Measurements from ENCODE around the gene APOOL. TPM values are rescaled to one million over a fixed set of nuclear protein-coding genes. Genes with fewer than 3 reads are reported as not detected.
"Not testable (repeated sequence)": the region's sequence is repeated elsewhere in the genome, so short reads cannot be mapped to it uniquely, and the experiment has no call there.

Gene APOOL
- 5.3 TPM for total RNA-seq

GRCh38 chrX:85003655-85004244, at the start of gene APOOL:
Gene APOOL, plus strand, starts transcription at chrX:85003877. Its CDS starts 36 bp downstream, at chrX:85003913.
- FAIRE-seq (no peak), DNase-seq (ENCODE audit: low spot score in 2 of 2) (peak; percentile 14 to 45)

GRCh38 chrX:84956304-84956703, 47.4 kb upstream of the APOOL start:
- no peak for FAIRE-seq
- no peak for DNase-seq (ENCODE audit: low spot score in 2 of 2)

- FAIRE-seq (no peak), DNase-seq (ENCODE audit: low spot score in 2 of 2) (no peak)
Measured at GRCh38 chrX:84974803-84975202, 28.9 kb upstream of the APOOL start.

- not testable (repeated sequence) for FAIRE-seq; DNase-seq (ENCODE audit: low spot score in 2 of 2)
Measured at GRCh38 chrX:84991739-84992138, 11.9 kb upstream of the APOOL start.

GRCh38 chrX:84993150-84993549, 10.5 kb upstream of the APOOL start:
- FAIRE-seq (no peak), DNase-seq (ENCODE audit: low spot score in 2 of 2) (no peak)

- no peak for FAIRE-seq
- DNase-seq (ENCODE audit: low spot score in 2 of 2), result no peak
Measured at GRCh38 chrX:85001344-85001743, 2.3 kb upstream of the APOOL start.

GRCh38 chrX:85004255-85004654, 578 bp downstream of the APOOL start:
- no peak for FAIRE-seq

GRCh38 chrX:85012098-85012497, 8.4 kb downstream of the APOOL start:
- DNase-seq (ENCODE audit: low spot score in 2 of 2), result no peak
- FAIRE-seq, result no peak

More at GRCh38 chrX:85004255-85004654, 578 bp downstream of the APOOL start:
- DNase-seq (ENCODE audit: low spot score in 2 of 2), result no peak

GRCh38 chrX:85015351-85015750, 11.7 kb downstream of the APOOL start:
- not testable (repeated sequence) for DNase-seq (ENCODE audit: low spot score in 2 of 2); FAIRE-seq

- no peak for FAIRE-seq
- DNase-seq (ENCODE audit: low spot score in 2 of 2), result no peak
Measured at GRCh38 chrX:85017721-85018120, 14.0 kb downstream of the APOOL start.

- FAIRE-seq, result no peak
Measured at GRCh38 chrX:85018471-85018870, 14.8 kb downstream of the APOOL start.

GRCh38 chrX:85020216-85020615, 16.5 kb downstream of the APOOL start:
- FAIRE-seq (no peak), DNase-seq (ENCODE audit: low spot score in 2 of 2) (no peak)

More at GRCh38 chrX:85018471-85018870, 14.8 kb downstream of the APOOL start:
- DNase-seq (ENCODE audit: low spot score in 2 of 2), result no peak

GRCh38 chrX:85024044-85024443, 20.4 kb downstream of the APOOL start:
- DNase-seq (ENCODE audit: low spot score in 2 of 2) (no peak), FAIRE-seq (no peak)

- FAIRE-seq, result no peak
- no peak for DNase-seq (ENCODE audit: low spot score in 2 of 2)
Measured at GRCh38 chrX:85024562-85024961, 20.9 kb downstream of the APOOL start.

GRCh38 chrX:85026170-85026569, 22.5 kb downstream of the APOOL start:
- FAIRE-seq, result no peak

GRCh38 chrX:85029043-85029442, 25.4 kb downstream of the APOOL start:
- no peak for FAIRE-seq
- DNase-seq (ENCODE audit: low spot score in 2 of 2), result no peak

More at GRCh38 chrX:85026170-85026569, 22.5 kb downstream of the APOOL start:
- DNase-seq (ENCODE audit: low spot score in 2 of 2), result no peak

GRCh38 chrX:85031505-85031904, 27.8 kb downstream of the APOOL start:
- no peak for DNase-seq (ENCODE audit: low spot score in 2 of 2)
- no peak for FAIRE-seq

GRCh38 chrX:85037114-85037513, 33.4 kb downstream of the APOOL start:
- DNase-seq (ENCODE audit: low spot score in 2 of 2) (no peak), FAIRE-seq (no peak)

- DNase-seq (ENCODE audit: low spot score in 2 of 2) (no peak), FAIRE-seq (no peak)
Measured at GRCh38 chrX:85051627-85052026, 48.0 kb downstream of the APOOL start.

GRCh38 chrX:85052205-85052604, 48.5 kb downstream of the APOOL start:
- FAIRE-seq (no peak), DNase-seq (ENCODE audit: low spot score in 2 of 2) (no peak)

GRCh38 chrX:85052636-85053343, 49.1 kb downstream of the APOOL start:
- FAIRE-seq (no peak), DNase-seq (ENCODE audit: low spot score in 2 of 2) (no peak)
